Thoracic aorta (tissue), 2 donors: Measurements from ENCODE around the gene FBXO40. TPM values are rescaled to one million over a fixed set of nuclear protein-coding genes. Genes with fewer than 3 reads are reported as not detected.

ENCODE experiments used
- ATAC-seq: fragments of 150-250 bp; one replicate; pipeline ENCODE4 v1.8.0; 2017; ENCODE audit warnings: low read depth; ENCODE audit not compliant: insufficient number of reproducible peaks, low FRiP score
- DNase-seq: peaks from one replicate; pipeline ENCODE4 v3.0.0-alpha.2; 2020; ENCODE audit warnings: low spot score
- H3K27ac ChIP-seq, 2 donors: fragments of 200-600 bp; sonication (generic); 1 replicate in 1 of 2; 2 replicates in 1 of 2; pipeline ENCODE4 v1.5.1; 2016; ENCODE audit warnings: mild to moderate bottlenecking in 2 of 2, moderate library complexity in 2 of 2
- H3K27me3 ChIP-seq: fragments of 200-600 bp; sonication (generic); replicated peaks from 2 replicates; pipeline ENCODE4 v1.6.0; 2016; ENCODE audit warnings: mild to moderate bottlenecking; ENCODE audit not compliant: insufficient read depth
- H3K36me3 ChIP-seq: fragments of 200-600 bp; sonication (generic); one replicate; pipeline ENCODE4 v1.5.1; 2016
- H3K4me1 ChIP-seq, 2 donors: fragments of 200-600 bp; sonication (generic); 1 replicate in 1 of 2; 2 replicates in 1 of 2; pipeline versions ENCODE4 v1.5.1 to v1.6.0; 2016; ENCODE audit warnings: low read depth in 2 of 2, mild to moderate bottlenecking in 1 of 2; ENCODE audit not compliant: control insufficient read depth in 1 of 2
- H3K4me3 ChIP-seq: fragments of 200-600 bp; sonication (generic); 2 replicates; pipeline ENCODE4 v1.5.1; 2016; ENCODE audit warnings: mild to moderate bottlenecking
- H3K9me3 ChIP-seq: fragments of 200-600 bp; sonication (generic); 2 replicates; pipeline ENCODE4 v1.5.1; 2016
- total RNA-seq, 2 donors: library from RNA; depleted of rRNA; stranded (reverse); fragments of >200 nt; gene quantifications; one replicate each; pipeline versions ENCODE4 v1.1.0 to v1.2.3, GENCODE V29; 2016
- TF ChIP-seq, protein P1 (sequence below): fragments of 200-600 bp; sonication (generic); IDR thresholded peaks from one replicate; pipeline ENCODE4 v1.5.1; 2019; ENCODE audit warnings: antibody characterized with exemption

Gene FBXO40
- total RNA-seq, 2 donors from 2014 or later = not detected

DNA sequence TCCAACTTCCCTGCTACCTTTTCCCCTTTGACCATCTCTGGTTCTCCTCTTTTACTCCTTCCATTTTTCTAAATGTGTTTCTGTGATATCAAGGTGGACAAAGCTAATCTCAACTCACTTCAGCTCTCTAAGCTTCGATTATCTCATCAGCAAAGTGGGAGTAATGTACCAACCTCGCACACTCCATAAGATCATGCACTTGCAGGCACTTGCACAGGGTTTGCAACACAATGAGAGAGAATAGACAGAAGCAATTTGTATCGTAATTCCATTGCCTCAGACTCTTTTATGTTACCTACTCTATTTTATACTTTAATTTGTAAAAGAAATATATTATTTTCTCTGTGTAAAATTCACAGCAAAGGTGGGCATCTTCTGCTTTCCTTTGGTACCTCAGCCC lies 40.4 kb upstream of the FBXO40 start:
- DNase-seq = no peak
- Histone ChIP-seq H3K27me3 (no peaks in the 10 kb centered on the region), H3K4me1 (no peaks in the 10 kb centered on the region), H3K36me3 (no peaks in the 10 kb centered on the region), H3K27ac (no peak overlapping the region), H3K4me3 (no peak overlapping the region), H3K9me3 (no peaks in the 10 kb centered on the region)
- no peak for ATAC-seq
- TF ChIP-seq, protein P1, sequence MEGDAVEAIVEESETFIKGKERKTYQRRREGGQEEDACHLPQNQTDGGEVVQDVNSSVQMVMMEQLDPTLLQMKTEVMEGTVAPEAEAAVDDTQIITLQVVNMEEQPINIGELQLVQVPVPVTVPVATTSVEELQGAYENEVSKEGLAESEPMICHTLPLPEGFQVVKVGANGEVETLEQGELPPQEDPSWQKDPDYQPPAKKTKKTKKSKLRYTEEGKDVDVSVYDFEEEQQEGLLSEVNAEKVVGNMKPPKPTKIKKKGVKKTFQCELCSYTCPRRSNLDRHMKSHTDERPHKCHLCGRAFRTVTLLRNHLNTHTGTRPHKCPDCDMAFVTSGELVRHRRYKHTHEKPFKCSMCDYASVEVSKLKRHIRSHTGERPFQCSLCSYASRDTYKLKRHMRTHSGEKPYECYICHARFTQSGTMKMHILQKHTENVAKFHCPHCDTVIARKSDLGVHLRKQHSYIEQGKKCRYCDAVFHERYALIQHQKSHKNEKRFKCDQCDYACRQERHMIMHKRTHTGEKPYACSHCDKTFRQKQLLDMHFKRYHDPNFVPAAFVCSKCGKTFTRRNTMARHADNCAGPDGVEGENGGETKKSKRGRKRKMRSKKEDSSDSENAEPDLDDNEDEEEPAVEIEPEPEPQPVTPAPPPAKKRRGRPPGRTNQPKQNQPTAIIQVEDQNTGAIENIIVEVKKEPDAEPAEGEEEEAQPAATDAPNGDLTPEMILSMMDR = no peak

DNA sequence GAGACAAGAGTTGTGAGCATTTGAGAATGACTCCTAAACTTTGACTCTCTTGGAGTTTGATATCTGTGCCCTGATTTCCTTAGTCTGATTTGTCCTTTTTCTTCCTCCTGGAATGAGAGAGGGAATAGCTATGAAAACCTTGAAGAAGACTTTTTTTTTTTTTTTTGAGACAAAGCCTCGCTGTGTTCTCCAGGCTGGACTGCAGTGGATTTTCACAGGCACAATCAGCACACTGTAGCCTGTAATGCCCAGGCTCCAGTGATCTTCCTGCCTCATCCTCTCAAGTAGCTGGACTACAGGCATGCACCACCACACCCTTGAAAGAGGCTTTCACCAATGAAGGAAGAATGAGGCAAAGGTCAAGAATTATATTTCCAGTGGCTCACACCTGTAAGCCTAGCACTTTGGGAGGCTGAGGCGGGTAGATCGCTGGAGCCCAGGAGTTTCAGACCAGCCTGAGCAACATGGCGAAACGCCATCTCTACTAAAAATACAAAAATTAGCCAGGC lies 35.7 kb upstream of the FBXO40 start:
- no peaks in the 10 kb centered on the region for H3K9me3 ChIP-seq
- ATAC-seq (no peak), DNase-seq (no peak)
- no peaks in the 10 kb centered on the region for H3K4me1 ChIP-seq
- H3K36me3 ChIP-seq = no peaks in the 10 kb centered on the region
- no peaks in the 10 kb centered on the region for H3K27me3 ChIP-seq
- TF ChIP-seq, protein P1 = no peak
- no peak overlapping the region for H3K4me3 ChIP-seq
- H3K27ac ChIP-seq = no peak overlapping the region

DNA sequence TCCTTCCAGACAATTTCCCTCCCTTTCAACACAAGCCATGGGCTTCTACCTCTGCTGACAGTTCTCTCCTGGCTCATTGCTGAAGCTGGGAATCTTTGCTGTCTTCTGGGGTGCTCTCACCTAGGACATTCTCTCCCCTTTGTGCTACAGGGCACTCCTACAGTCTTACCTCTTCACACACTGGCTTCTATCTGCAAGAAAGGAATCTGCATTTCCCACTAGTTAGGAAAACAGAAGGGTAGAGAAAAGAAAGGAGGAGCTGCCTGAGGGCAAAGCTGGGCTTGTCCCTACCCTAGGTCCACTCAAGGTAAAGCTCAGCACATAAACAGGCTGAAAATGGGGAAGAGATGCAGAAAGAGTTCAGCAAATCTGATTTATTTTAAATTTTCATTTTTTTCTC lies 31.0 kb upstream of the FBXO40 start:
- no peak for DNase-seq
- no peaks in the 10 kb centered on the region for H3K9me3 ChIP-seq
- no peaks in the 10 kb centered on the region for H3K36me3 ChIP-seq
- no peak overlapping the region for H3K4me3 ChIP-seq
- H3K27me3 ChIP-seq = no peaks in the 10 kb centered on the region
- H3K27ac ChIP-seq = no peak overlapping the region
- no peaks in the 10 kb centered on the region for H3K4me1 ChIP-seq
- TF ChIP-seq, protein P1 = no peak
- ATAC-seq = no peak

DNA sequence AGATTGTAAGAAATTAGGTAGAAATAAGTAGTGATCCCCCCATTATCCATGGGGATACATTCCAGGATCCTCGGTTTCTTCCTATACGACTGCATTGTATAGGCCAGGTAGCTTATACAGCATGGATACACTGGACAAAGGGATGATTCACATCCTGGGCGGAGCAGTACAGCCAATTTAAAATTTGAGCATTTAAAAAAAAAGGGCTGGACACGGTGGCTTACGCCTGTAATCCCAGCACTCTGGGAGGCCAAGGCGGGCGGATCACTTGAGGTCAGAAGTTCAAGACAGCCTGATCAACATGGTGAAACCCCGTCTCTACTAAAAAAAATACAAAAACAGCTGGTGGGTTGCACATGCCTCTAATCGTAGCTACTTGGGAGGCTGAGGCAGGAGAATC lies 26.4 kb upstream of the FBXO40 start:
- ATAC-seq = no peak
- Histone ChIP-seq H3K27ac (no peak overlapping the region), H3K36me3 (no peaks in the 10 kb centered on the region), H3K4me1 (no peaks in the 10 kb centered on the region), H3K4me3 (no peak overlapping the region), H3K27me3 (no peaks in the 10 kb centered on the region), H3K9me3 (no peaks in the 10 kb centered on the region)
- TF ChIP-seq, protein P1 = no peak
- no peak for DNase-seq

DNA sequence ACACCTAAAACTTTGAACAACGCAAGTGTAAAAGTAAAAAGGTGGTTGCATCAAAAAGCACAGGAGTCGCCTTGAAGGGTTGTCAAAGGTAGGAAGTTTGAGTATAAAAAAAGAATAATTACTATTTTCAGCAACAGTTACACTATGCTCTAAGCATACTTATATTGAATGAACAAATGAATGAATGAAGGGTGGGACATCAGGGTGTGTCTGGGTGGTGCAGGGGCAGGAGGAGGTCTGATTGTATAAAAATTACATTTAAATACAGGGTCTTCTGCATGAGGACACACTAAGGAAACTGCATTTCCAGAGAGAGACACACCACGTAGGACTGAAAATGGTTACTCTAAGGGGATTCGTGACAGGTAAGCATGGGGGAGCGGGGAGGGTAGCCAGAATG lies 25.5 kb upstream of the FBXO40 start, which contains the start of gene ARGFX:
ARGFX (plus strand) TSS at position 301 of the 400 bp plus-strand sequence. CDS start 2,765 bp downstream, outside the sequence.
- Histone ChIP-seq H3K9me3 (no peaks in the 10 kb centered on the region), H3K27ac (no peak within 1 kb of the TSS), H3K27me3 (no peaks in the 10 kb centered on the region), H3K4me1 (no peaks in the 10 kb centered on the region), H3K4me3 (no peak within 1 kb of the TSS), H3K36me3 (no peaks in the 10 kb centered on the region)
- TF ChIP-seq, protein P1 = no peak
- ATAC-seq (no peak), DNase-seq (no peak)
